Measurements from ENCODE around the gene KRTAP13-1. TPM values are rescaled to one million over a fixed set of nuclear protein-coding genes. Genes with fewer than 3 reads are reported as not detected.

Gene KRTAP13-1
- total and polyA plus RNA-seq, 2 of the 8 experiments (the other 6 are each of a cell fraction or from before 2014, with no cell fraction given): not detected

DNA sequence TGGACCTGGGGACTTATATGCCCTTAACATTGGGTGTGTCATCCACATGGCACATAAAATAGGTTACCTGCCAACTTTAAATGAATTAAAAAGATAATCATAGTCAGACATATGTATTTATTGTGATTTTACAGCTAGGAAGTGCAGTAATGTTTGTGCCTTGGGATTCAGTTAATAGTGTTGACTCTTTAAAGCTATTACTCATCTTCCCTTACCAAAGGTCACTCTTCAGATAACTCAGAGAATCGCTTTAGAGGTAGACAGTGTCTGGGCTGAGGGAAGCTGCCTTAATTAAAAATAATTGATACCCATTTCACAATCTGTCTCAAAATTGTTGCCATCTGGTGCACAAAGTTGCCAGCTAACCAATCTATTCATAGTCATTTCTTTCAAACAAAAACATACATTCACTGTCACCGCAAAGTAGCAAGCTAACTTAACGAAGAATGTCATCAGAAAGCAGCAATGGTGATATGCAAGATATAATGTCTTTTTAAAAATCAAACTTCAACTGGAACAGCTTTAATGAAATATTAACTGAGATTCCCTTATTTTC lies 41.3 kb downstream of the KRTAP13-1 start:
- H3K79me2 ChIP-seq (ENCODE audit: control insufficient read depth in 1 of 2, insufficient read depth in 2 of 2, low read length in 2 of 2): no peaks in the 10 kb centered on the region
- H3K4me1 ChIP-seq (replicated peaks in 1 of 4; ENCODE audit: control insufficient read depth in 3 of 4, insufficient read depth in 4 of 4, low read length in 3 of 4): no peaks in the 10 kb centered on the region; a peak in 1 of 7 replicates
- TF ChIP-seq SP2 (IDR thresholded peaks at IDR 0.05; ENCODE audit: low read length) (no peak), CHD2 (IDR thresholded peaks at IDR 0.05; ENCODE audit: low read length) (no peak), MAX (IDR thresholded peaks at IDR 0.05) (no peak)
- FAIRE-seq: no peak
- H3K56ac ChIP-seq (replicated peaks; ENCODE audit: insufficient read length, low read depth, low read length): no peak overlapping the region
- no peaks in the 10 kb centered on the region for H4K20me1 ChIP-seq (replicated peaks in 1 of 2; ENCODE audit: control insufficient read depth in 1 of 2, insufficient read depth in 2 of 2, low read length in 2 of 2)
- H3K27ac ChIP-seq (ENCODE audit: low read depth, low read length): no peak overlapping the region
- H3K23ac ChIP-seq (ENCODE audit: insufficient read length): no peak overlapping the region
- H3K18ac ChIP-seq (ENCODE audit: extremely low read depth, low read length): no peak overlapping the region
- H4K5ac ChIP-seq (ENCODE audit: insufficient read length, low read depth, low read length): no peak overlapping the region
- H3K9ac ChIP-seq (replicated peaks in 1 of 4; ENCODE audit: extremely low read depth in 1 of 4, low read depth in 3 of 4, low read length in 3 of 4): no peak overlapping the region
- H2AFZ ChIP-seq (ENCODE audit: low read length): no peak overlapping the region
- H3K9me3 ChIP-seq (ENCODE audit: insufficient read depth in 2 of 2, low read depth in 1 of 2, low read length in 1 of 2): no peaks in the 10 kb centered on the region
- no peak overlapping the region for H2BK20ac ChIP-seq (ENCODE audit: low read length)
- no peak overlapping the region for H3K4me2 ChIP-seq (ENCODE audit: insufficient read depth in 1 of 2, low read depth in 2 of 2, low read length in 2 of 2)
- no peaks in the 10 kb centered on the region for H3K36me3 ChIP-seq (ENCODE audit: control insufficient read depth in 2 of 4, insufficient read depth in 4 of 4, low read length in 3 of 4)
- no peak overlapping the region for H3K4me3 ChIP-seq (ENCODE audit: extremely low read depth in 1 of 4, insufficient read depth in 2 of 4, low read depth in 3 of 4, low read length in 4 of 4)
- no peak overlapping the region for H2BK12ac ChIP-seq (ENCODE audit: low read depth, low read length)
- H2BK15ac ChIP-seq (ENCODE audit: low read length): no peak overlapping the region
- H4K91ac ChIP-seq (replicated peaks; ENCODE audit: insufficient read length, low read length): no peak overlapping the region
- H3K27me3 ChIP-seq (replicated peaks in 1 of 4; ENCODE audit: control insufficient read depth in 3 of 4, extremely low read depth in 1 of 4, insufficient read depth in 3 of 4, low read length in 3 of 4): no peaks in the 10 kb centered on the region
- H2AK5ac ChIP-seq (ENCODE audit: low read depth, low read length): no peak overlapping the region
- H3K14ac ChIP-seq (ENCODE audit: insufficient read length): no peak overlapping the region
- WGBS, 2 experiments (ENCODE audit: extremely low coverage in 1 of 2, insufficient coverage in 1 of 2, insufficient read length in 1 of 2, insufficient replicate concordance in 2 of 2, low coverage in 1 of 2, low lambda C conversion rate in 2 of 2, missing lambda C conversion rate in 1 of 2): 95% methylated on average over 3 of the region's 3 CpGs; no CpG with 5 or more reads in 1 of the 2 experiments
- H3K4ac ChIP-seq (replicated peaks; ENCODE audit: insufficient read length, low read depth, low read length): no peak overlapping the region
- H3K23me2 ChIP-seq (ENCODE audit: low read depth, low read length): no peaks in the 10 kb centered on the region
- no peak overlapping the region for H2BK120ac ChIP-seq (replicated peaks; ENCODE audit: low read depth, low read length)
- DNase-seq (ENCODE audit: low read depth in 1 of 2, low spot score in 2 of 2): no peak
- H4K8ac ChIP-seq (ENCODE audit: extremely low read depth, insufficient read depth, low read length): no peak overlapping the region
- ChIA-PET POLR2A (ENCODE audit: partially characterized antibody) (no interaction called here), CTCF (ENCODE audit: partially characterized antibody) (no interaction called here)
- no peaks in the 10 kb centered on the region for H3K79me1 ChIP-seq (ENCODE audit: low read depth, low read length)
- H2BK5ac ChIP-seq (ENCODE audit: low read depth, low read length): no peak overlapping the region
